Loucy (cell line): ENCODE results near the gene PPM1B.

ENCODE experiments used
- H2AFZ ChIP-seq: fragments of 200-600 bp; sonication (generic); 2 replicates; pipeline ENCODE4 v1.6.0; 2016; ENCODE audit warnings: antibody characterized with exemption, mild to moderate bottlenecking, low read length, moderate library complexity
- H3F3A ChIP-seq: fragments of 200-600 bp; 2 replicates; pipeline ENCODE4 v1.6.0; 2016; ENCODE audit warnings: antibody characterized with exemption, low read depth, mild to moderate bottlenecking
- H3K27me3 ChIP-seq: fragments of 200-600 bp; sonication (generic); 2 replicates; pipeline ENCODE4 v1.6.1; 2014; ENCODE audit warnings: low read length, mild to moderate bottlenecking; ENCODE audit not compliant: insufficient read depth, poor library complexity, severe bottlenecking
- H3K36me3 ChIP-seq: fragments of 200-600 bp; sonication (generic); 2 replicates; pipeline ENCODE4 v1.6.1; 2016; ENCODE audit warnings: low read length; ENCODE audit not compliant: insufficient read depth
- H3K4me1 ChIP-seq: fragments of 200-600 bp; sonication (generic); 2 replicates; pipeline ENCODE4 v1.5.1; 2014; ENCODE audit warnings: low read length, mild to moderate bottlenecking; ENCODE audit not compliant: insufficient read depth, poor library complexity, severe bottlenecking
- H3K4me2 ChIP-seq: fragments of 200-600 bp; sonication (generic); 2 replicates; pipeline ENCODE4 v1.6.0; 2014; ENCODE audit warnings: antibody characterized with exemption, low read length, low read depth, mild to moderate bottlenecking; ENCODE audit not compliant: poor library complexity, severe bottlenecking
- H3K4me3 ChIP-seq: fragments of 200-600 bp; sonication (generic); 2 replicates; pipeline ENCODE4 v1.5.1; 2014; ENCODE audit warnings: low read length, mild to moderate bottlenecking, mixed read lengths; ENCODE audit not compliant: poor library complexity, severe bottlenecking
- H3K79me2 ChIP-seq: fragments of 200-600 bp; sonication (generic); 2 replicates; pipeline ENCODE4 v1.6.1; 2014; ENCODE audit warnings: low read length; ENCODE audit not compliant: insufficient read depth
- H3K9ac ChIP-seq: fragments of 200-600 bp; sonication (generic); 2 replicates; pipeline ENCODE4 v1.6.0; 2014; ENCODE audit warnings: mild to moderate bottlenecking, low read depth, low read length, moderate library complexity; ENCODE audit not compliant: poor library complexity, severe bottlenecking
- H3K9me2 ChIP-seq: fragments of 200-600 bp; sonication (generic); replicated peaks from 2 replicates; pipeline ENCODE4 v1.6.1; 2016; ENCODE audit warnings: low read depth, low read length, mixed read lengths
- H3K9me3 ChIP-seq: fragments of 200-600 bp; sonication (generic); 2 replicates; pipeline ENCODE4 v1.6.1; 2014; ENCODE audit warnings: mild to moderate bottlenecking, antibody characterized with exemption, low read length, low read depth; ENCODE audit not compliant: insufficient read depth
- H4K20me1 ChIP-seq: fragments of 200-600 bp; sonication (generic); 2 replicates; pipeline ENCODE4 v1.6.0; 2014; ENCODE audit warnings: antibody characterized with exemption, low read length, mild to moderate bottlenecking; ENCODE audit not compliant: insufficient read depth, poor library complexity, severe bottlenecking
- CTCF ChIP-seq: fragments of 200-600 bp; sonication (generic); conservative IDR thresholded peaks from 2 replicates; pipeline ENCODE4 v1.5.1; 2014; ENCODE audit warnings: mild to moderate bottlenecking, antibody characterized with exemption, low read length
- EZH2phosphoT487 ChIP-seq: fragments of 200-600 bp; IDR thresholded peaks from 2 replicates; pipeline ENCODE4 v1.6.1; 2018; ENCODE audit warnings: antibody characterized with exemption, mild to moderate bottlenecking, moderate library complexity, borderline replicate concordance

Gene PPM1B

GRCh38 chr2:44267796-44268648 is 99.3 kb downstream of the PPM1B start:
- Histone ChIP-seq H3K9ac (no peak overlapping the region), H3K9me2 (no peaks in the 10 kb centered on the region), H4K20me1 (no peaks in the 10 kb centered on the region), H3K36me3 (no peaks in the 10 kb centered on the region), H3K79me2 (no peaks in the 10 kb centered on the region), H3K9me3 (no peaks in the 10 kb centered on the region), H2AFZ (no peak overlapping the region), H3F3A (no peaks in the 10 kb centered on the region), H3K4me3 (no peak overlapping the region), H3K4me2 (no peak overlapping the region), H3K27me3 (no peaks in the 10 kb centered on the region), H3K4me1 (no peaks in the 10 kb centered on the region)
- no peak for TF ChIP-seq CTCF
- no peak for TF ChIP-seq EZH2phosphoT487

- H3K4me2 ChIP-seq: no peak overlapping the region
- H3K79me2 ChIP-seq: no peaks in the 10 kb centered on the region
- no peak overlapping the region for H2AFZ ChIP-seq
- no peaks in the 10 kb centered on the region for H3K9me3 ChIP-seq
- H4K20me1 ChIP-seq: no peaks in the 10 kb centered on the region
- H3K4me1 ChIP-seq: no peaks in the 10 kb centered on the region
- H3K9me2 ChIP-seq: no peaks in the 10 kb centered on the region
- H3F3A ChIP-seq: no peaks in the 10 kb centered on the region
- no peak overlapping the region for H3K9ac ChIP-seq
- no peaks in the 10 kb centered on the region for H3K27me3 ChIP-seq
- no peak for TF ChIP-seq EZH2phosphoT487
- TF ChIP-seq CTCF: no peak
- no peak overlapping the region for H3K4me3 ChIP-seq
- H3K36me3 ChIP-seq: no peaks in the 10 kb centered on the region
These were observed 101.2 kb downstream of the PPM1B start for GRCh38 chr2:44269831-44270230.

GRCh38 chr2:44271296-44271695 is 102.6 kb downstream of the PPM1B start:
- no peaks in the 10 kb centered on the region for H3K36me3 ChIP-seq
- no peaks in the 10 kb centered on the region for H3K4me1 ChIP-seq
- peak overlapping the region; percentile 2 for H3K4me2 ChIP-seq
- no peak overlapping the region for H2AFZ ChIP-seq
- H3F3A ChIP-seq: no peaks in the 10 kb centered on the region
- TF ChIP-seq EZH2phosphoT487: no peak
- H3K9me3 ChIP-seq: no peaks in the 10 kb centered on the region
- H3K79me2 ChIP-seq: no peaks in the 10 kb centered on the region
- H3K9me2 ChIP-seq: no peaks in the 10 kb centered on the region
- no peak overlapping the region for H3K4me3 ChIP-seq
- no peaks in the 10 kb centered on the region for H4K20me1 ChIP-seq
- H3K27me3 ChIP-seq: no peaks in the 10 kb centered on the region
- H3K9ac ChIP-seq: no peak overlapping the region

- no peak overlapping the region for H2AFZ ChIP-seq
- H3K4me3 ChIP-seq: no peak overlapping the region
- no peak overlapping the region for H3K4me2 ChIP-seq
- H3K9me2 ChIP-seq: no peaks in the 10 kb centered on the region
- no peaks in the 10 kb centered on the region for H3K36me3 ChIP-seq
- no peaks in the 10 kb centered on the region for H3K27me3 ChIP-seq
- H4K20me1 ChIP-seq: no peaks in the 10 kb centered on the region
- no peaks in the 10 kb centered on the region for H3K9me3 ChIP-seq
- no peaks in the 10 kb centered on the region for H3F3A ChIP-seq
- no peak overlapping the region for H3K9ac ChIP-seq
- no peak for TF ChIP-seq EZH2phosphoT487
- H3K4me1 ChIP-seq: no peaks in the 10 kb centered on the region
- no peaks in the 10 kb centered on the region for H3K79me2 ChIP-seq
These were observed 104.4 kb downstream of the PPM1B start for GRCh38 chr2:44273076-44273475.
